AG04450 (cell line): ENCODE data around the gene PNPLA1. TPM values are rescaled to one million over a fixed set of nuclear protein-coding genes. Genes with fewer than 3 reads are reported as not detected.

Source experiments
- CTCF ChIA-PET: fragments of 300-600, 350-600 bp; formaldehyde crosslinking; extraction: SDS; loops from one replicate; lab custom pipeline; 2022; ENCODE audit warnings: antibody characterized with exemption, inconsistent platforms; lab: Charles Lee
- POLR2A ChIA-PET: fragments of 350-600 bp; formaldehyde crosslinking; extraction: SDS; loops from one replicate; lab custom pipeline; 2021; ENCODE audit warnings: antibody characterized with exemption, inconsistent platforms; lab: Yijun Ruan, JAX
- DNase-seq: peaks from one replicate; pipeline ENCODE4 v3.0.0-alpha.2; 2011; ENCODE audit warnings: low read depth, low spot score
- H3K27ac ChIP-seq: one replicate; pipeline ENCODE4 v1.5.1; 2012; ENCODE audit warnings: low read depth, low read length, control low read depth
- H3K27me3 ChIP-seq: one replicate; pipeline ENCODE4 v1.6.0; 2012; ENCODE audit warnings: low read length; ENCODE audit not compliant: control insufficient read depth, insufficient read depth
- H3K4me3 ChIP-seq: 2 replicates; pipeline ENCODE4 v1.5.1; 2011; ENCODE audit warnings: mild to moderate bottlenecking, low read depth, low read length, control low read depth
- H3K9me3 ChIP-seq: 2 replicates; pipeline ENCODE4 v1.5.1; 2012; ENCODE audit warnings: low read length; ENCODE audit not compliant: control insufficient read depth, insufficient read depth
- CTCF ChIP-seq: IDR thresholded peaks from 2 replicates; pipeline ENCODE4 v1.5.1; 2011; ENCODE audit warnings: low read depth, low read length, control low read depth, inconsistent platforms
- polyA plus RNA-seq: library from polyadenylated mRNA; depleted of rRNA; stranded (reverse); fragments of >200 nt; gene quantifications from 2 replicates; pipeline ENCODE4 v1.2.3, GENCODE V29; 2011

The PNPLA1 gene
- polyA plus RNA-seq, 1 experiment, result not detected

GRCh38 chr6:36319436-36319762, 49.5 kb downstream of the PNPLA1 start:
- CTCF ChIA-PET, result interaction anchor here (1.1 to 1.6 kb wide), 3 partner anchors 17 to 21 kb away, joined by 3 to 6 read pairs (median 5); no protein-coding TSS in a partner anchor
- Histone ChIP-seq H3K27me3 (peaks cover 34% of the 10 kb centered on the region), H3K9me3 (no peaks in the 10 kb centered on the region), H3K4me3 (no peak overlapping the region), H3K27ac (no peak overlapping the region)
- no peak for DNase-seq
- no peak for TF ChIP-seq CTCF
- POLR2A ChIA-PET, result no interaction called here

GRCh38 chr6:36319821-36320220, 50.0 kb downstream of the PNPLA1 start:
- ChIA-PET CTCF (interaction anchor here (1.1 to 1.6 kb wide), 3 partner anchors 18 to 21 kb away, joined by 3 to 6 read pairs (median 5); no protein-coding TSS in a partner anchor), POLR2A (no interaction called here)
- Histone ChIP-seq H3K4me3 (no peak overlapping the region), H3K27me3 (peaks cover 37% of the 10 kb centered on the region), H3K9me3 (no peaks in the 10 kb centered on the region), H3K27ac (no peak overlapping the region)
- no peak for TF ChIP-seq CTCF
- DNase-seq, result no peak

- CTCF ChIA-PET, result interaction anchor here (1.5 to 1.6 kb wide), 2 partner anchors 20 to 21 kb away, joined by 3 to 6 read pairs; no protein-coding TSS in a partner anchor
- TF ChIP-seq CTCF, result no peak
- H3K9me3 ChIP-seq, result no peaks in the 10 kb centered on the region
- DNase-seq, result no peak
- H3K27ac ChIP-seq, result no peak overlapping the region
- H3K4me3 ChIP-seq, result no peak overlapping the region
- H3K27me3 ChIP-seq, result peaks cover 40% of the 10 kb centered on the region
- POLR2A ChIA-PET, result no interaction called here
Observed at GRCh38 chr6:36320475-36320874, 50.6 kb downstream of the PNPLA1 start.

- CTCF ChIA-PET, result interaction anchor here (1.9 kb wide), 1 partner anchor 18 kb away, joined by 6 read pairs; no protein-coding TSS in a partner anchor
- peaks cover 45% of the 10 kb centered on the region for H3K27me3 ChIP-seq
- TF ChIP-seq CTCF, result no peak
- no peaks in the 10 kb centered on the region for H3K9me3 ChIP-seq
- no peak for DNase-seq
- POLR2A ChIA-PET, result no interaction called here
- H3K4me3 ChIP-seq, result no peak overlapping the region
- H3K27ac ChIP-seq, result no peak overlapping the region
Observed at GRCh38 chr6:36322591-36322990, 52.7 kb downstream of the PNPLA1 start.

- Histone ChIP-seq H3K27me3 (peaks cover 48% of the 10 kb centered on the region), H3K9me3 (no peaks in the 10 kb centered on the region), H3K27ac (no peak overlapping the region), H3K4me3 (no peak overlapping the region)
- POLR2A ChIA-PET, result no interaction called here
- DNase-seq, result no peak
- CTCF ChIA-PET, result interaction anchor here (1.9 kb wide), 1 partner anchor 18 kb away, joined by 6 read pairs; no protein-coding TSS in a partner anchor
- no peak for TF ChIP-seq CTCF
Observed at GRCh38 chr6:36323062-36323461, 53.2 kb downstream of the PNPLA1 start.
